ENCODE results near the gene ATP10A. TPM values are rescaled to one million over a fixed set of nuclear protein-coding genes. Genes with fewer than 3 reads are reported as not detected.

Gene ATP10A
- total RNA-seq, 2 donors from 2014 or later: 5.6 to 14.3 TPM

DNA sequence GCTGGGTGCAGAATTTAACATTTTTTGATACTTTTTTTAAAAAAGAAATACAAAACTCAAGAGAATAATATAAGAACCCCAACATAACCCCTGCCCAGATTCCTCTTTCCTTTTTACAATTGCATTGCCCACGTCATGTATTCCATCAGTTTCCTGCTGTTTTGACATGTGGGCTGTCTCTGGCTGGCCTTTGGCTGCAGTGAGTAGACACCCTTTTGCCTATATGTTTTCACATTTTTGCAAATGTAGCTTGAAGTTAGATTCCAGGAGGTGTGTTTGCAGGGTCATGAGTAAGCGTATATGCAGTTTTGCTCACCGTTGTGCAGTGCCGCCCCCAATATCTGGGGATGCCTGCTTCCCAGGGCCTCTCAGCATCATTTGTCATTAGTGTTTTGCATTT is 28.0 kb upstream of the ATP10A start:
- Histone ChIP-seq H3K27me3 (replicated peaks; ENCODE audit: insufficient read depth) (no peaks in the 10 kb centered on the region), H3K4me1 (replicated peaks) (no peaks in the 10 kb centered on the region), H3K4me3 (no peak overlapping the region), H3K9me3 (no peaks in the 10 kb centered on the region), H3K36me3 (no peaks in the 10 kb centered on the region), H3K27ac (no peak overlapping the region)
- no peak for DNase-seq (ENCODE audit: low spot score)
- 89% methylated on average over 4 of the region's 4 CpGs for WGBS
- TF ChIP-seq POLR2A (IDR thresholded peaks at IDR 0.05) (no peak), POLR2AphosphoS5 (IDR thresholded peaks at IDR 0.05) (no peak)
- TF ChIP-seq, protein P1, sequence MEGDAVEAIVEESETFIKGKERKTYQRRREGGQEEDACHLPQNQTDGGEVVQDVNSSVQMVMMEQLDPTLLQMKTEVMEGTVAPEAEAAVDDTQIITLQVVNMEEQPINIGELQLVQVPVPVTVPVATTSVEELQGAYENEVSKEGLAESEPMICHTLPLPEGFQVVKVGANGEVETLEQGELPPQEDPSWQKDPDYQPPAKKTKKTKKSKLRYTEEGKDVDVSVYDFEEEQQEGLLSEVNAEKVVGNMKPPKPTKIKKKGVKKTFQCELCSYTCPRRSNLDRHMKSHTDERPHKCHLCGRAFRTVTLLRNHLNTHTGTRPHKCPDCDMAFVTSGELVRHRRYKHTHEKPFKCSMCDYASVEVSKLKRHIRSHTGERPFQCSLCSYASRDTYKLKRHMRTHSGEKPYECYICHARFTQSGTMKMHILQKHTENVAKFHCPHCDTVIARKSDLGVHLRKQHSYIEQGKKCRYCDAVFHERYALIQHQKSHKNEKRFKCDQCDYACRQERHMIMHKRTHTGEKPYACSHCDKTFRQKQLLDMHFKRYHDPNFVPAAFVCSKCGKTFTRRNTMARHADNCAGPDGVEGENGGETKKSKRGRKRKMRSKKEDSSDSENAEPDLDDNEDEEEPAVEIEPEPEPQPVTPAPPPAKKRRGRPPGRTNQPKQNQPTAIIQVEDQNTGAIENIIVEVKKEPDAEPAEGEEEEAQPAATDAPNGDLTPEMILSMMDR (IDR thresholded peaks at IDR 0.05): no peak
- intact Hi-C loops (cut with DNase I): no loop called here

DNA sequence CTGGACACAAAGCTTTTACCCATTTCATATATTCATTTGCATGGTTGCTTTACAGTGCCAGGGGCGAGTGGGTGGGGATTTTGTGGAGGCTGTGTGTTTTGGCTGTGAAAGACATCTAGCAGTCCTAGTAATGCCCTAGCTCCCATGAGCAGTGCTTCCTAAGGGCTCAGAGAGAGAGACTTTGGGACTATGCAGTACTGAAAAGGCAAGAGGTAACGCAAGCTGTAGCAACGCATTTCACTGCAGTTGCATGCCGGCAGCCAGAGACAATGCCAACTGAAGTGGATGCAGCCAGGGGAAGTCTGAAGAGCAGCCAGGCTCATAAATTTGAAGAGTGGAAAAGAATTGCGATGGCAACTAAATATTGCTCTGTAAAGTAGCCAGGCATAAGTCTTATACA is 27.4 kb upstream of the ATP10A start:
- TF ChIP-seq, protein P1 (IDR thresholded peaks at IDR 0.05): no peak
- TF ChIP-seq POLR2AphosphoS5 (IDR thresholded peaks at IDR 0.05): no peak
- TF ChIP-seq POLR2A (IDR thresholded peaks at IDR 0.05): no peak
- no peaks in the 10 kb centered on the region for H3K4me1 ChIP-seq (replicated peaks)
- no peaks in the 10 kb centered on the region for H3K36me3 ChIP-seq
- 19% methylated on average over 5 of the region's 5 CpGs for WGBS
- no peak overlapping the region for H3K27ac ChIP-seq
- H3K9me3 ChIP-seq: no peaks in the 10 kb centered on the region
- no peaks in the 10 kb centered on the region for H3K27me3 ChIP-seq (replicated peaks; ENCODE audit: insufficient read depth)
- peak; percentile 21 for DNase-seq (ENCODE audit: low spot score)
- intact Hi-C loops (cut with DNase I): no loop called here
- H3K4me3 ChIP-seq: no peak overlapping the region

DNA sequence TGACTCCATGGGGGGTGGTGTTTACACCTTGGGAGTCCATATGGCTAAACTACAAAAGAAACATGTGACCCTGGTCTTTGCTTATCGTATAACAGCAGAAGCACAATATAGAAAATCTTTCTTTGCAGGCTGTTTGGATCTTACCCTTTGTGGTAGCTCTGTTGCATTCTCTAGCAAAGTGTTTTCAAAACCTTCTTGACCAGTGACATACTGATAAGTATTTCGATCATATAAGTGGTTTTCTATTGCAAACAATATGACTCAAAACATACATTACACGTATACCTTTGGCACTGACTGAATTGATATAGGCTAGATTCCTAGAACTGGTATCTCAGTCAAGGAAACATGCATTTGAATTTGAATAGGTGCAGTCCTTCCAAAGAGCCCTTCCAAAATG is 24.7 kb upstream of the ATP10A start:
- 69% methylated on average over 3 of the region's 3 CpGs for WGBS
- intact Hi-C loops (cut with DNase I): no loop called here
- H3K27me3 ChIP-seq (replicated peaks; ENCODE audit: insufficient read depth): no peaks in the 10 kb centered on the region

DNA sequence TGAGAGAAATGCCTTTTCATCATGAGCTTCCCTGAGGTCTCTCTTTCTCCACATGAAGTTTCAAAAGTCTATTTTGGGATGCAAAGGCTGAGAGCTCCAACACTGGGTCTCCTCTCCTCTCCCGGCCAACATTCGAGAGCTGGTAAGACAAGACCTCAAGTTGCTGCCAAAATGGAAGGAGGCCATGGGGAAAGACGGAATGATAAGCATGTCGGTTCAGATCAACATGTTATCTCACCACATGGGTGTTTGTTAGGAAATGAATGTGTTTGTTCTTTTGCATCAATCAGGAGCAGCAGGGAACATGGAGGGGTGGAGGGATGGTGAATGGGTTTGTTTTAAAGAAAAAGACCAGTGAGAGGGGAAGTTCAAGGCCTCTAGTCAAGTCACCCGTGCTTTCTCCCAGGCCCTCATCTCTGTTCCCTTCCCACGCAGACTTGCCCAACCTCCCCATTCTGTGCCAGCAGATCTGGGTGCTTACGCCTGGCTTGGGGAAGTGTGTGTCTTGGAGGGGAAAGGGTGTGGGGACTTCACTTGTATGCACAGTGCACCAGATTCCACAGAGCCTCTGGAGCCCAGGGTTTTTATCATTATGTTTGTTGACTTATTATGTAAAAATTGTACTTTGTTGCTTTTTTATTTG is 23.5 kb upstream of the ATP10A start:
- intact Hi-C loops (cut with DNase I): no loop called here
- no peaks in the 10 kb centered on the region for H3K9me3 ChIP-seq
- 41% methylated on average over 7 of the region's 7 CpGs for WGBS
- DNase-seq (ENCODE audit: low spot score): no peak
- H3K27ac ChIP-seq: no peak overlapping the region
- H3K4me3 ChIP-seq: no peak overlapping the region
- H3K4me1 ChIP-seq (replicated peaks): no peaks in the 10 kb centered on the region
- TF ChIP-seq POLR2A (IDR thresholded peaks at IDR 0.05): no peak
- TF ChIP-seq POLR2AphosphoS5 (IDR thresholded peaks at IDR 0.05): no peak
- TF ChIP-seq, protein P1 (IDR thresholded peaks at IDR 0.05): no peak
- H3K36me3 ChIP-seq: no peaks in the 10 kb centered on the region
- no peaks in the 10 kb centered on the region for H3K27me3 ChIP-seq (replicated peaks; ENCODE audit: insufficient read depth)

More for the DNA sequence above, 24.7 kb upstream of the ATP10A start:
- no peak for DNase-seq (ENCODE audit: low spot score)
- Histone ChIP-seq H3K9me3 (no peaks in the 10 kb centered on the region), H3K36me3 (no peaks in the 10 kb centered on the region), H3K27ac (no peak overlapping the region), H3K4me3 (no peak overlapping the region), H3K4me1 (replicated peaks) (no peaks in the 10 kb centered on the region)
- TF ChIP-seq POLR2AphosphoS5 (IDR thresholded peaks at IDR 0.05) (no peak), POLR2A (IDR thresholded peaks at IDR 0.05) (no peak)
- TF ChIP-seq, protein P1 (IDR thresholded peaks at IDR 0.05): no peak

DNA sequence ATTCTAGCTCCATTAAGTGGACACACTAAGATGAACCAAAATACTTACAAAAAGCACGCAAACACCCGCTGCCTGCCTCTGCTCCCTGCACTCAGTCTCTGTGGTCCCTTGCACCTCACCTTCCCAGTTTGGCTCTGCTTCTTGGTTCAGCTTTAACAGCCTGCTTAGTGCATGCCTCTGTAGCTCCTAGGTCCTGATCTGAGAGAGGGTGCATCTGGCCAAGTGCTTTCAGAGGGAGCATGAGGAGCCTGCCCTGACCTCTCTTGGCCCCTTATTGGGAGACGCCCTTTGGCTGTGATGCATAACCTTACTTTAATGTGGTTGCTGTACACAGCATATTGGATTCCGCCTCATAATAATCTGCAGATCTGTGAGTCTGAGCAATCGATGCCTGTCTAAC is 21.2 kb upstream of the ATP10A start:
- no peak overlapping the region for H3K4me3 ChIP-seq
- DNase-seq (ENCODE audit: low spot score): no peak
- no peaks in the 10 kb centered on the region for H3K36me3 ChIP-seq
- no peak overlapping the region for H3K27ac ChIP-seq
- intact Hi-C loops (cut with DNase I): no loop called here
- H3K4me1 ChIP-seq (replicated peaks): no peaks in the 10 kb centered on the region
- H3K27me3 ChIP-seq (replicated peaks; ENCODE audit: insufficient read depth): no peaks in the 10 kb centered on the region
- TF ChIP-seq POLR2A (IDR thresholded peaks at IDR 0.05): no peak
- TF ChIP-seq, protein P1 (IDR thresholded peaks at IDR 0.05): no peak
- TF ChIP-seq POLR2AphosphoS5 (IDR thresholded peaks at IDR 0.05): no peak
- H3K9me3 ChIP-seq: no peaks in the 10 kb centered on the region
- WGBS: 76% methylated on average over 5 of the region's 5 CpGs
